Mesothelial cell of epicardium (in vitro differentiated cells): ENCODE measurements around the gene ORAI2. TPM values are rescaled to one million over a fixed set of nuclear protein-coding genes. Genes with fewer than 3 reads are reported as not detected.
"Not testable (repeated sequence)": the region's sequence is repeated elsewhere in the genome, so short reads cannot be mapped to it uniquely, and the experiment has no call there.

Source experiments
- DNase-seq, 2 experiments: peaks; one replicate each; pipeline ENCODE4 v3.0.0; 2021; ENCODE audit warnings: low spot score in 2 of 2; ENCODE audit not compliant: unreplicated experiment in 2 of 2
- H3K27ac Mint-ChIP-seq: 2 replicates; pipeline ENCODE4 v1.8.0; 2021; ENCODE audit warnings: mixed read lengths
- H3K27me3 Mint-ChIP-seq: 2 replicates; pipeline ENCODE4 v1.8.0; 2021; ENCODE audit warnings: low read depth, mixed read lengths
- H3K36me3 Mint-ChIP-seq: 2 replicates; pipeline ENCODE4 v1.8.0; 2021; ENCODE audit warnings: mixed read lengths
- H3K4me1 Mint-ChIP-seq: 2 replicates; pipeline ENCODE4 v1.8.0; 2021; ENCODE audit warnings: mixed read lengths
- H3K4me3 Mint-ChIP-seq: 2 replicates; pipeline ENCODE4 v1.8.0; 2021; ENCODE audit warnings: mild to moderate bottlenecking, moderate library complexity, mixed read lengths
- H3K9me3 Mint-ChIP-seq: 2 replicates; pipeline ENCODE4 v1.8.0; 2021; ENCODE audit warnings: mixed read lengths
- total RNA-seq: library from RNA; stranded (reverse); gene quantifications from 3 replicates; pipeline ENCODE4 v1.2.1, GENCODE V29; 2021
- TF ChIP-seq, protein P1 (sequence below): fragments of 200-600 bp; sonication (generic); IDR thresholded peaks from one replicate; pipeline ENCODE4 v1.5.0; 2021; ENCODE audit warnings: antibody characterized with exemption; ENCODE audit not compliant: unreplicated experiment

ORAI2 gene
- total RNA-seq, 1 donor from 2014 or later, result 27.9 TPM

GRCh38 chr7:102451371-102452054 lies 18.1 kb downstream of the ORAI2 start:
- TF ChIP-seq, protein P1, sequence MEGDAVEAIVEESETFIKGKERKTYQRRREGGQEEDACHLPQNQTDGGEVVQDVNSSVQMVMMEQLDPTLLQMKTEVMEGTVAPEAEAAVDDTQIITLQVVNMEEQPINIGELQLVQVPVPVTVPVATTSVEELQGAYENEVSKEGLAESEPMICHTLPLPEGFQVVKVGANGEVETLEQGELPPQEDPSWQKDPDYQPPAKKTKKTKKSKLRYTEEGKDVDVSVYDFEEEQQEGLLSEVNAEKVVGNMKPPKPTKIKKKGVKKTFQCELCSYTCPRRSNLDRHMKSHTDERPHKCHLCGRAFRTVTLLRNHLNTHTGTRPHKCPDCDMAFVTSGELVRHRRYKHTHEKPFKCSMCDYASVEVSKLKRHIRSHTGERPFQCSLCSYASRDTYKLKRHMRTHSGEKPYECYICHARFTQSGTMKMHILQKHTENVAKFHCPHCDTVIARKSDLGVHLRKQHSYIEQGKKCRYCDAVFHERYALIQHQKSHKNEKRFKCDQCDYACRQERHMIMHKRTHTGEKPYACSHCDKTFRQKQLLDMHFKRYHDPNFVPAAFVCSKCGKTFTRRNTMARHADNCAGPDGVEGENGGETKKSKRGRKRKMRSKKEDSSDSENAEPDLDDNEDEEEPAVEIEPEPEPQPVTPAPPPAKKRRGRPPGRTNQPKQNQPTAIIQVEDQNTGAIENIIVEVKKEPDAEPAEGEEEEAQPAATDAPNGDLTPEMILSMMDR, result no peak
- H3K27ac Mint-ChIP-seq, result peak overlapping the region; percentile 12
- H3K9me3 Mint-ChIP-seq, result no peaks in the 10 kb centered on the region
- peaks cover 7% of the 10 kb centered on the region for H3K36me3 Mint-ChIP-seq
- no peaks in the 10 kb centered on the region for H3K27me3 Mint-ChIP-seq
- H3K4me3 Mint-ChIP-seq, result no peak overlapping the region
- no peak for DNase-seq
- H3K4me1 Mint-ChIP-seq, result no peaks in the 10 kb centered on the region

- TF ChIP-seq, protein P1, result no peak
- Mint-ChIP-seq H3K27me3 (no peaks in the 10 kb centered on the region), H3K9me3 (no peaks in the 10 kb centered on the region), H3K27ac (no peak overlapping the region), H3K4me1 (no peaks in the 10 kb centered on the region), H3K36me3 (peaks cover 8% of the 10 kb centered on the region), H3K4me3 (no peak overlapping the region)
- no peak for DNase-seq
These were observed 19.1 kb downstream of the ORAI2 start for GRCh38 chr7:102452451-102452850.

GRCh38 chr7:102453319-102453718 lies 19.9 kb downstream of the ORAI2 start:
- no peaks in the 10 kb centered on the region for H3K4me1 Mint-ChIP-seq
- no peaks in the 10 kb centered on the region for H3K27me3 Mint-ChIP-seq
- H3K4me3 Mint-ChIP-seq, result no peak overlapping the region
- H3K27ac Mint-ChIP-seq, result no peak overlapping the region
- TF ChIP-seq, protein P1, result no peak
- no peaks in the 10 kb centered on the region for H3K9me3 Mint-ChIP-seq
- H3K36me3 Mint-ChIP-seq, result peaks cover 8% of the 10 kb centered on the region
- DNase-seq, result no peak

DNA sequence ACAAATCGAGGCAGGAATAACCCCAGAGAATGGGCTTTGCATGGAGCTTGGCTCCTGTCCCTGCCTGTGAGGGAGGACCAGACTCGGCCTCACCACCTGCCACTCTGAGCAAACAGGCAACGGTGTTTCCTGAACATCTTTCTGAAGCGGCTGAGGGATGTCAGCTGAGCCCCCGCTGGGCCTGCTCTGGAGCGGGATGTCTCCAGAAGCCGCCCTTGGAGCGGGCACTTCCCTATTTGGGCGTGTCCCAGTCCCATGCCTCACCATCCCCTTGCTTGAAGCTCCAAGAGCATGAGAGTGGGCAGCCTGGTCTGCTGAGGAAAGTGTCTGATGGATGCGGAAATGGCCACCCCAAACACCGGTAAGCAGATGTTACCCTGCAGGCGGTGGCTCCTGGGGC lies 21.1 kb downstream of the ORAI2 start:
- H3K27me3 Mint-ChIP-seq, result no peaks in the 10 kb centered on the region
- no peaks in the 10 kb centered on the region for H3K9me3 Mint-ChIP-seq
- H3K36me3 Mint-ChIP-seq, result peaks cover 5% of the 10 kb centered on the region
- TF ChIP-seq, protein P1, result no peak
- no peak overlapping the region for H3K27ac Mint-ChIP-seq
- no peak overlapping the region for H3K4me3 Mint-ChIP-seq
- no peak for DNase-seq
- H3K4me1 Mint-ChIP-seq, result no peaks in the 10 kb centered on the region

DNA sequence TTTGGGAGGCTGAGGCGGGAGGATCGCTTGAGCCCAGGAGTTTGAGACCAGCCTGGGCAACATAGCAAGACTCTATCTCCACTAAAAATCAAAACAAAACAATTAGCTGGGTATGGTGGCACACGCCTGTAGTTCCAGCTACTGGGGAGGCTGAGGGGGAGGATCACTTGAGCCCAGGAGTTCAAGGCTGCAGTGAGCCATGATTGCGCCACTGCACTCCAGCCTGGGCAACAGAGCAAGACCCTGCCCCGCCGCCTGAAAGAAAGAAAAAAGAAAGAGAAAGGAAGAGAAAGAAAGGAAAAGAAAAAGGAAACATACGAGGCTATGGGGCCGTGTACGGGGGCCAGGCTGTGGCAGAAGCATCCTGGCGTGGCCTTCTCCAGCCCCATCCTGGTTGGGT lies 21.6 kb downstream of the ORAI2 start:
- not testable (repeated sequence) for H3K27me3 Mint-ChIP-seq, H3K4me1 Mint-ChIP-seq, H3K27ac Mint-ChIP-seq, H3K36me3 Mint-ChIP-seq, DNase-seq, H3K4me3 Mint-ChIP-seq, H3K9me3 Mint-ChIP-seq

- no peaks in the 10 kb centered on the region for H3K9me3 Mint-ChIP-seq
- no peak for DNase-seq
- no peak overlapping the region for H3K27ac Mint-ChIP-seq
- H3K36me3 Mint-ChIP-seq, result peaks cover 6% of the 10 kb centered on the region
- H3K4me3 Mint-ChIP-seq, result no peak overlapping the region
- TF ChIP-seq, protein P1, result no peak
- no peaks in the 10 kb centered on the region for H3K27me3 Mint-ChIP-seq
- no peaks in the 10 kb centered on the region for H3K4me1 Mint-ChIP-seq
These were observed 22.2 kb downstream of the ORAI2 start for GRCh38 chr7:102455596-102455995.
